Right renal cortex interstitium (tissue), 3 donors: Measurements from ENCODE around the gene PCDHGA1. TPM values are rescaled to one million over a fixed set of nuclear protein-coding genes. Genes with fewer than 3 reads are reported as not detected.

Source experiments
- DNase-seq, 3 donors: peaks; one replicate each; pipeline ENCODE4 v3.0.0-alpha.2; 2013; ENCODE audit warnings: low read depth in 3 of 3, low spot score in 2 of 3
- polyA plus RNA-seq, 3 donors: library from polyadenylated mRNA; unstranded; fragments of 120-200 nt; gene quantifications; one replicate each; pipeline ENCODE4 v1.2.1, GENCODE V29; 2013; ENCODE audit not compliant: insufficient read length in 3 of 3

PCDHGA1 gene
- polyA plus RNA-seq, 3 donors: 0.78 to 1.2 (median 0.92) TPM

DNA sequence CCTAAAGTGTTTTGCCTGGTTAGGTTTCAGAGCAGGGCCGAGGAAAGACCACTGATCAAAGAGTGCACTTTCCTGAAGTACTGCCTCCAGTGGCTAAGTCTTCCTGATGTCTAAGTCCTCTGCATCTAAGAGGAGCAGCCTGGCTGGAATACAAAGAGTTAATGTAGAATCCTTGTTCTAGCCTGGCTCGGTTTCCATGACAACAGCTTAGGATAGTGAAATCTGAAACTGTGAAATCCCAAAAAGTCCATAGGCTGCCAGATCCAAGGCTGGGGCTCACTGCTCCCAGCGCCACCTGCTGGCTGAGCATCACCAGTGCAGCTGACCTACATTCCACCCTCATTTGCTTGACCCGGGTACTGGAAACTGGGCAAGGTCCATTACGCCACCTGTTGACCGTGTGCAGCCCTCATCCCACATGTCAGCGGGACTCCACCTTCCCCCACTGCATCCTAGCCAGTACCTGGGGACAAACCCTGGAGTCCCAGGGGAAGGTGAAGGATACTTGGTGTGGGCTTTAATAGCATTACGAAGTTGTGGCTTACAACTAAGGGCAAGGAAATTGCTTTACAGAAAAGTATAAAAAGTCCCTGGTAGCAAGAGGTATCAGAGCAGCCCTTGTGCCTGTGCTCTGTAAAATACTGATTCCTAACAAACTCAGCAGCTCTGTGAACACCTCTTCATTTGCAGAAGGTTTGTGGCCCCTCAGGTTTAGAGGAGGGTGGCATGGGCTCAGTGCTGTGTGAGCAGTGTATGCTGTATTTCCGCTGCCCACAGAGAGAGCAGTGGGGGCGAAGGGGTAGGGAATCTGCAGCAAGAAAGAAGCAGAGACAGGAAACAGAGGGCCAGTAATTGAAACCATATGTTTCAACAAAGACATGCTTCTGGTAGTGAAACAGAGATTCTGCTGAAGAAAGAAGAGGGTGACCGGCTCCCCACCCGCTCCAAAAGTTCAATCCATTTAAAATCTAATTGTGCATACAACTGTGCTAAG lies 194.6 kb downstream of the PCDHGA1 start:
- peak; percentile 94 to 97 (median 95) for DNase-seq

DNA sequence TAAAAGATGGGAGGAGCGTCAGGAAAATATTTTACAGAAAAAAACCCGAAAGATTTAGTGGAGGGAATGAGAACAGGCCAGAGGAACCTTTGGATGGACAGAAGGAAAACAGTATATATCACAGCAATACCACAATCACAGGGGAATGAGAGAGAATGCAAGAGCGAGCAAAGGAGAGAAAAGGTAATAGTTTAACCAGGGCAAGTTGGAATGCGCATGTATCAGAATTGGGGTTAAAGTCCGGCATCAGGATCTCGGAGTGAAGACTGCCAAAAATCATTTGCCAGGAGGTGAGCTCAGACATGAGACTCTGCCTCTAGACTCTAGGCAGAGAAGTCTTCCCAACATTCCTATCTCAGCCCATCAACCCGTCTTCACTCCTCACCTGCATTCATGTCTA lies 195.3 kb downstream of the PCDHGA1 start:
- DNase-seq: no peak

DNA sequence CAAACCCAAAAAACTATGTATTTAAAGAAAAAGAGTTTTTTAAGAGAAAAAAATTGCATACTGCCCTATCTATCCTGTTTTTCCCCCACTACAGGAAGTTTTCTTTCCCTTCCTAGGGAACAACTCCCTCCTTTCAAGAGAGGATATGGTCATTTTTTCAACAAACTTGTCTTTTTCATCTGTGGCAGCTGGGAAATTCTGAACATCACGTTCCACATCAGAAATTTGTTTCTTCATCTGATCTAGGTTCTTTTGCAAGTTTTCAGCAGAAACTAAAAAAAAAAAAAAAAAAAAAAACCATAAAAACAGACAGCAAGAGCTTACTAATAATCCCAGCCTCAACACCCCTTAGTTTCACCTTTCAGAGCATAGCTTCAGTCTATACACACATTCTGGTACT lies 197.1 kb downstream of the PCDHGA1 start:
- DNase-seq: no peak

GRCh38 chr5:141528291-141528984 lies 198.1 kb downstream of the PCDHGA1 start:
- DNase-seq: no peak

GRCh38 chr5:141529002-141529401 lies 198.7 kb downstream of the PCDHGA1 start:
- DNase-seq: peak in 1 of 3 donors; percentile 56

GRCh38 chr5:141529873-141530272 lies 199.6 kb downstream of the PCDHGA1 start:
- DNase-seq: no peak

DNA sequence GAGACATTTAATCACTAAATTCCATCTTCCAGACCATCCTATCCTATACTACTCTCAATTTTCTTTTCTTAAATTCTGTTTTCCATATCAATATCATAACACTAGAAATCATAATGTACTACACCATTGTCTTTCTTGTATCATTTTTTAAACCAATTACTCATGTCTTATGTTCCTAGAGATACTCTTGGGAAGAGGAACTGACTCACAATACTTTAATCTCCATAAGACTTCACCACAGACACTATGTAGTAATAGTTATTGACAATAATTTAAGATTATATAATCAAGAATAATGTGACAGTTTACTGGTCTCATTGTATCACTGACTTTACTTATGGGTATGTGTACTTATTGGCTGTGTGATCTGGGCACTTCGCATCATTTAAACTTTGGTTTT lies 202.4 kb downstream of the PCDHGA1 start:
- DNase-seq: no peak

GRCh38 chr5:141533897-141534296 lies 203.6 kb downstream of the PCDHGA1 start:
- no peak for DNase-seq

DNA sequence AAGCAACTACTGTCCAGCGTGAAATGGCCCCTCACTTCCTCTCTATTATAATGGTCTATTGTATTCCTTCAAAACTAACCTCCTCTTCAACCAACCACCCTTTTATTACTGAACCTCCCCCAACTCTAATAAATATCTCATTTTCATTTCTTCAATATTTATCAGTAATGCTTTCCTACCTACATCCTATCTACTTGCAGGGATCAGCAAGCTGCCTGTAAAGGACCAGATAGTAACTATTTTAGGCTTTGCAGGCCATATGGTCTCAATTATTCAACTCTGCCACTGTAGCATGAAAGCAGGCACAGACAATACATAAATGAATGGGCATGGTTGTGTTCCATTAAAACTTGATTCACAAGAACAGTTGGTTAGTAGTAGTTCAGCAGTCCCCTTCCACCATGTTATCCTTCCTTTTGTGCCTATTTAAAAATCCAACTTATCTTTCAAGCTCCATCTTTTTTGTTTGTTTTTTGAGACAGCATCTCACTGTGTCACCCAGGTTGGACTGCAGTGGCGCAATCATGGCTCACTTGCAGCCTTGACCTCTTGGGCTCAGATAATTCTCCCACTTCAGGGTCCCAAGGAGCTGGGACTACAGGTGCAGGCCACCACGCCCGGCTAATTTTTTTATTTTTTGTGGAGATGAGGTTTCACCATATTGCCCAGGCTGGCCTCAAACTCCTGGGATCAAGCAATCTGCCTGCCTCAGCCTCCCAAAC lies 204.3 kb downstream of the PCDHGA1 start:
- DNase-seq: no peak

DNA sequence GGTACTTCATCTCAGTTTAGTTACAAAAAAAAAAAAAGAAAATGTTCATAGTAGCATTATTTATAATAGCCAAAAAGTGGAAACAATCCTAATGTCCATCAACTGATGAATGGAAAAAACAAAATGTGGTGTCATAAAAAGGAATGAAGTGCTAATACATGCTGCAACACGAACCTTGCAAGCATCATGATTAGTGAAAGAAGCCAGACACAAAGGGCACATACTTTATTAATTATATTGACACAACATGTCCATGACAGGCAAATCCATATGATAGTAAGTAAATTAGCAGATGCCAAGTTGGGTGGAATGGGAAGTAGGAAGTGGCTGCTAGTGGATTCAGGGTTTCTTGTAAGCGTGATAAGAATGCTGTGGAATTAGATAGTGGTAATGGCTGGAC lies 212.7 kb downstream of the PCDHGA1 start:
- DNase-seq: no peak

- DNase-seq: no peak
Observed at GRCh38 chr5:141547488-141547887, 217.2 kb downstream of the PCDHGA1 start.

DNA sequence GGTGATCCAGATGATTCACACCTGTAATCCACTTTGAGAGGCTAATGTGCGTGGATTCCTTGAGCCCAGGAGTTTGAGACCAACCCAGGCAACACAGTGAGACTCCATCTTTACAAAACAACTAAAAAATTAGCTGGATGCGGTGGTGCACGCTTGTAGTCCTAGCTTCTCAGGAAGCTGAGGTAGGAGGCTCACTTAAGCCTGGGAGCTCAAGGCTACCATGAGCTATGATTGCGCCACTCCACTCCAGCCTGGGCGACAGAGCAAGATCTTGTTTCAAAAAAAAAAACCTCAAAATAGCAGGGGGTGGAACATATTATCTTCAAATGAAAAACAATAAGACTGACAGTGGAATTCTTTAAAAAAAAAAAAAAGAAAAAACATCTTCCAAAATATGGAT lies 217.6 kb downstream of the PCDHGA1 start:
- no peak for DNase-seq

DNA sequence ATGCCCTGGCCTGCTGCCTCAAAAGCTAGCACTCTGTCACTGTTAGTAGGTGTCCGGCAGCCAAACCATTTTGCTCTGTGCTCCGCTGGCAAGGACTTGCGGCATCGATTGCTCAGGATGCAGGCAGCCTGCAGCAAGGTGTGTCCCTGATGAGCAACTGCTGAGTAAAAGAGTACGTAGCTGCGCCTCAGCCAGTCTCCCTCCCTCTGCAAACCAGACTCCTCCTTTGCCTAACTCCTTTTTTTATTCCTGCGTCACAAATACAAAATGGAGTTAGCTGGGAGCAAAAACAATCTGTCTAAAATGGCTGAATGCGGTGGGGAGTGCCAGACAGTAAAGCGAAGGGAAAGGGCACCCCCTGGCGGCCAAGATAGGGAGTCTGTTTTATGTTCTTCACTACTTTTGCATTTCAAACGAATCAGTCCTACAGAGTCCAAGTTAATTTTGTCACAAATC lies 227.4 kb downstream of the PCDHGA1 start:
- DNase-seq: peak; percentile 79 to 85 (median 85)

DNA sequence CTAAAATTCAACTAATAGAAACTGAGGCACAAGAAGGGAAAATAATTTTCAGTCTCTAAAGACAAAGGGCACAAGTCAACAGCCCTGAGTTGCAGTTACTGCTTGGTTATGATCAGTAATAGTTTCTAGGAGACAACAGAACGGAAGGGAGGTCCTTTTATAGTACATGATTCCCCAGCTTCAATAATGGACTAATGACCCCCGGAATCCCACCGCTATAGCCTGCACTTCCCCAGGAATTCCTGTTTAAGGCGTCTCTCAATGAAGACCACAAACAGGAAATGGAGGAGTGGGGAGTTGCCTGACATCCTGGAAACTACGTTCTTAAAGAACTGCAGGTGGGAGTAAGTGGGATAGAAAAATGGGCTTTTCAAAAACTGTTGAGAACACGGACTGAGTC lies 227.8 kb downstream of the PCDHGA1 start:
- no peak for DNase-seq

- DNase-seq: no peak
Observed at GRCh38 chr5:141559461-141559860, 229.1 kb downstream of the PCDHGA1 start.

GRCh38 chr5:141560151-141560550 lies 229.8 kb downstream of the PCDHGA1 start:
- DNase-seq: no peak

GRCh38 chr5:141560725-141561483 lies 230.6 kb downstream of the PCDHGA1 start:
- peak; percentile 88 to 90 (median 89) for DNase-seq
